Endothelial cell of umbilical vein (primary cell): Measurements from ENCODE around the gene SLC6A7. TPM values are rescaled to one million over a fixed set of nuclear protein-coding genes. Genes with fewer than 3 reads are reported as not detected.

ENCODE experiments used
- BruUV-seq: library from RNA; stranded (reverse); fragments of 400-500 nt; replicated peaks from 2 replicates; lab custom pipeline; 2021; lab: Mats Ljungman, UMichigan
- CTCF ChIA-PET: fragments of 300-600, 350-600 bp; sonication (Branson Sonifier 250); formaldehyde crosslinking; loops from one replicate; lab custom pipeline; 2021; ENCODE audit warnings: antibody characterized with exemption, inconsistent platforms; lab: Charles Lee
- POLR2A ChIA-PET: fragments of 300-600, 350-600 bp; sonication (Branson Sonifier 250); formaldehyde crosslinking; loops from one replicate; lab custom pipeline; 2021; ENCODE audit warnings: antibody characterized with exemption, inconsistent platforms; lab: Charles Lee
- DNase-seq: peaks from one replicate; pipeline ENCODE4 v3.0.0-alpha.2; 2011; ENCODE audit warnings: low read depth, low spot score
- FAIRE-seq: peaks from 2 replicates; lab custom pipeline; 2011; peaks lifted over from hg19 to GRCh38; lab: Jason Lieb, UNC
- H2AFZ ChIP-seq: 2 replicates; pipeline ENCODE4 v1.6.0; 2012; ENCODE audit warnings: low read depth, low read length, control low read depth, inconsistent platforms
- H3K27ac ChIP-seq: 2 replicates; pipeline ENCODE4 v1.5.1; 2011; ENCODE audit warnings: low read depth, mild to moderate bottlenecking, control low read depth, low read length, moderate library complexity; ENCODE audit not compliant: insufficient read depth
- H3K27me3 ChIP-seq, 2 experiments: 2 replicates each; pipeline versions ENCODE4 v1.6.0 to v1.6.1; 2011; ENCODE audit warnings: low read length in 2 of 2, mixed read lengths in 1 of 2; ENCODE audit not compliant: control insufficient read depth in 2 of 2, insufficient read depth in 2 of 2
- H3K36me3 ChIP-seq, 2 experiments: 2 replicates in 1 of 2; 3 replicates in 1 of 2; pipeline ENCODE4 v1.5.1; 2011; ENCODE audit warnings: low read length in 2 of 2, mild to moderate bottlenecking in 1 of 2, moderate library complexity in 1 of 2; ENCODE audit not compliant: control insufficient read depth in 2 of 2, insufficient read depth in 2 of 2; ENCODE audit errors: extremely low read depth in 1 of 2
- H3K4me1 ChIP-seq: 3 replicates; pipeline ENCODE4 v1.5.1; 2011; ENCODE audit warnings: mild to moderate bottlenecking, low read length; ENCODE audit not compliant: control insufficient read depth, insufficient read depth; ENCODE audit errors: extremely low read depth
- H3K4me2 ChIP-seq: 2 replicates; pipeline ENCODE4 v1.6.1; 2011; ENCODE audit warnings: low read length, control low read depth, mixed read lengths; ENCODE audit not compliant: insufficient read depth
- H3K4me3 ChIP-seq, 3 experiments: fragments of 200-600 bp in 1 of 3; sonication (generic), shearing (Covaris generic) in 1 of 3; replicated peaks in 1 of 3; 2 replicates each; pipeline ENCODE4 v1.5.1; 2011 to 2016; ENCODE audit warnings: control low read depth in 3 of 3, low read length in 3 of 3, mild to moderate bottlenecking in 2 of 3, inconsistent platforms in 1 of 3, low read depth in 1 of 3, moderate library complexity in 1 of 3; ENCODE audit not compliant: insufficient read depth in 1 of 3
- H3K79me2 ChIP-seq: 2 replicates; pipeline ENCODE4 v1.6.0; 2012; ENCODE audit warnings: low read length, inconsistent platforms; ENCODE audit not compliant: control insufficient read depth, insufficient read depth
- H3K9ac ChIP-seq: replicated peaks from 2 replicates; pipeline ENCODE3; 2011; ENCODE audit warnings: low read length, control low read depth; ENCODE audit not compliant: insufficient read depth; ENCODE audit errors: extremely low read depth
- H3K9me1 ChIP-seq: replicated peaks from 3 replicates; pipeline ENCODE4 v1.6.0; 2011; ENCODE audit warnings: mild to moderate bottlenecking, low read length; ENCODE audit not compliant: control insufficient read depth, insufficient read depth; ENCODE audit errors: extremely low read depth
- H3K9me3 ChIP-seq: replicated peaks from 2 replicates; pipeline ENCODE4 v1.5.1; 2012; ENCODE audit warnings: low read length, inconsistent platforms; ENCODE audit not compliant: control insufficient read depth, insufficient read depth
- H4K20me1 ChIP-seq: replicated peaks from 2 replicates; pipeline ENCODE3; 2011; ENCODE audit warnings: mild to moderate bottlenecking, low read length; ENCODE audit not compliant: control insufficient read depth, insufficient read depth; ENCODE audit errors: extremely low read depth
- EZH2 ChIP-seq: IDR thresholded peaks from 2 replicates; pipeline ENCODE4 v1.6.1; 2012; ENCODE audit warnings: borderline replicate concordance, low read depth, mild to moderate bottlenecking, moderate library complexity, low read length, inconsistent platforms; ENCODE audit not compliant: severe bottlenecking
- FOS ChIP-seq: IDR thresholded peaks from 2 replicates; pipeline ENCODE4 v1.6.1; 2011; ENCODE audit warnings: mild to moderate bottlenecking, low read length, moderate library complexity, borderline replicate concordance; ENCODE audit not compliant: insufficient read depth
- GATA2 ChIP-seq: IDR thresholded peaks from 2 replicates; pipeline ENCODE4 v1.7.0; 2011; ENCODE audit warnings: low read depth, mild to moderate bottlenecking, moderate library complexity, mixed read lengths, low read length; ENCODE audit not compliant: insufficient read length, insufficient read depth
- JUN ChIP-seq: IDR thresholded peaks from 2 replicates; pipeline ENCODE4 v1.6.1; 2011; ENCODE audit warnings: borderline replicate concordance, low read depth; ENCODE audit not compliant: insufficient read length, insufficient read depth
- MYC ChIP-seq: IDR thresholded peaks from one replicate; pipeline ENCODE4 v1.6.1; 2011; ENCODE audit warnings: mild to moderate bottlenecking, low read depth, low read length
- POLR2A ChIP-seq: IDR thresholded peaks from 2 replicates; pipeline ENCODE4 v1.6.1; 2012; ENCODE audit warnings: low read depth, mild to moderate bottlenecking, control low read depth, low read length
- POLR2AphosphoS5 ChIP-seq: IDR thresholded peaks from 2 replicates; pipeline ENCODE4 v1.6.1; 2012; ENCODE audit warnings: low read depth, mild to moderate bottlenecking, control low read depth, low read length, moderate library complexity; ENCODE audit not compliant: insufficient read depth
- dilution Hi-C: fragments of 300-500 bp; cut with MboI; formaldehyde crosslinking; loops from one replicate; pipeline ENCODE4 v1.15.0; 2019; ENCODE audit warnings: low sequenced_read_pairs; ENCODE audit not compliant: extremely low pct_ligation_motif_present
- intact Hi-C: fragments of 100-400 bp; cut with micrococcal nuclease; formaldehyde crosslinking; loops from one replicate; pipeline ENCODE4 v1.10.0; 2022
- polyA plus RNA-seq, 4 experiments: library from polyadenylated mRNA; depleted of rRNA in 3 of 4; stranded (reverse) in 3 of 4; unstranded in 1 of 4; fragments of >200 nt; gene quantifications; 2 replicates each; pipeline versions ENCODE4 v1.2.1 to v1.2.3, GENCODE V29; 2011 to 2012; ENCODE audit warnings: missing spikeins in 1 of 4
- total RNA-seq: library from RNA; stranded (reverse); gene quantifications from 2 replicates; pipeline ENCODE4 v1.2.3, GENCODE V29; 2021
- TF ChIP-seq, protein P1 (sequence below): IDR thresholded peaks from 2 replicates; pipeline ENCODE4 v1.6.1; 2011; ENCODE audit not compliant: insufficient read depth, insufficient read length
- TF ChIP-seq, protein P2 (sequence below), 2 donors: IDR thresholded peaks; 1 replicate in 1 of 2; 2 replicates in 1 of 2; pipeline ENCODE4 v1.5.1; 2011; ENCODE audit warnings: low read length in 2 of 2, mild to moderate bottlenecking in 2 of 2, moderate library complexity in 2 of 2, control low read depth in 1 of 2, inconsistent platforms in 1 of 2, low read depth in 1 of 2; ENCODE audit not compliant: insufficient read depth in 1 of 2; ENCODE audit errors: extremely low read depth in 1 of 2

Gene SLC6A7
- total and polyA plus RNA-seq, 2 donors (not counting 3 experiments of a cell fraction or from before 2014, with no cell fraction given): not detected

DNA sequence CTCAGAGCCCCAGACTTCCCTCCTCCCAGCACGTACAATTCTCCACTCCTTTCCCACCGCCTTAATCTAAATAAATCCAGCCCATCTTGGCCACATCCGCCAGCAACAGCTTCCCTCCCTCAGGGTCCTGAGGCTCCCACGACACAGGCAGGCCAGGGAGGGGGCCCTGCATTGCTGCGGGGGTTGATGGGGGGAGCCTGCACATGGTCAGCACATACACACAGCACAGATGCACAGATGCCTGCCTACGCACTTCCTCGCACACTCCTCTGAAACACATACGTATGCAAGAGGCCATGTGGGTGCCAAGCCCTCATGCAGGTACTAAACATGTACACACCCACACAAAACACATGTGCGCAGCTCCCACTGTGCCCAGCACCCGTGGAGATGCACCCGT lies 49.0 kb upstream of the SLC6A7 start:
- Histone ChIP-seq H3K4me2 (no peak overlapping the region), H3K79me2 (no peaks in the 10 kb centered on the region), H3K36me3 (no peaks in the 10 kb centered on the region), H4K20me1 (no peaks in the 10 kb centered on the region), H3K4me3 (no peak overlapping the region), H3K9me1 (no peaks in the 10 kb centered on the region), H2AFZ (no peak overlapping the region), H3K4me1 (peaks cover 17% of the 10 kb centered on the region), H3K9ac (no peak overlapping the region), H3K27ac (no peak overlapping the region), H3K9me3 (no peaks in the 10 kb centered on the region), H3K27me3 (no peaks in the 10 kb centered on the region)
- CTCF ChIA-PET: interaction anchor here (1.1 kb wide), 1 partner anchor 78 kb away, joined by 4 read pairs; no protein-coding TSS in a partner anchor
- FAIRE-seq (no peak), DNase-seq (no peak)
- TF ChIP-seq, protein P1, sequence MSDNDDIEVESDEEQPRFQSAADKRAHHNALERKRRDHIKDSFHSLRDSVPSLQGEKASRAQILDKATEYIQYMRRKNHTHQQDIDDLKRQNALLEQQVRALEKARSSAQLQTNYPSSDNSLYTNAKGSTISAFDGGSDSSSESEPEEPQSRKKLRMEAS: no peak
- TF ChIP-seq MYC (no peak), FOS (no peak), EZH2 (no peak), JUN (no peak), POLR2A (no peak), GATA2 (no peak), POLR2AphosphoS5 (no peak)
- TF ChIP-seq, protein P2, sequence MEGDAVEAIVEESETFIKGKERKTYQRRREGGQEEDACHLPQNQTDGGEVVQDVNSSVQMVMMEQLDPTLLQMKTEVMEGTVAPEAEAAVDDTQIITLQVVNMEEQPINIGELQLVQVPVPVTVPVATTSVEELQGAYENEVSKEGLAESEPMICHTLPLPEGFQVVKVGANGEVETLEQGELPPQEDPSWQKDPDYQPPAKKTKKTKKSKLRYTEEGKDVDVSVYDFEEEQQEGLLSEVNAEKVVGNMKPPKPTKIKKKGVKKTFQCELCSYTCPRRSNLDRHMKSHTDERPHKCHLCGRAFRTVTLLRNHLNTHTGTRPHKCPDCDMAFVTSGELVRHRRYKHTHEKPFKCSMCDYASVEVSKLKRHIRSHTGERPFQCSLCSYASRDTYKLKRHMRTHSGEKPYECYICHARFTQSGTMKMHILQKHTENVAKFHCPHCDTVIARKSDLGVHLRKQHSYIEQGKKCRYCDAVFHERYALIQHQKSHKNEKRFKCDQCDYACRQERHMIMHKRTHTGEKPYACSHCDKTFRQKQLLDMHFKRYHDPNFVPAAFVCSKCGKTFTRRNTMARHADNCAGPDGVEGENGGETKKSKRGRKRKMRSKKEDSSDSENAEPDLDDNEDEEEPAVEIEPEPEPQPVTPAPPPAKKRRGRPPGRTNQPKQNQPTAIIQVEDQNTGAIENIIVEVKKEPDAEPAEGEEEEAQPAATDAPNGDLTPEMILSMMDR (IDR thresholded peaks at IDR 0.05; ENCODE audit: extremely low read depth in 1 of 2, insufficient read depth in 1 of 2, low read depth in 1 of 2, low read length in 2 of 2): no peak
- intact Hi-C loops: no loop called here
- BruUV-seq: no TSS peak
- POLR2A ChIA-PET: no interaction called here
- dilution Hi-C loops: no loop called here
